HEK293 (cell line): ENCODE results near the gene OBP2A.

Experiments
- CTCF ChIA-PET: fragments of 350-600 bp; formaldehyde crosslinking; extraction: SDS; loops from one replicate; lab custom pipeline; 2021; ENCODE audit warnings: antibody characterized with exemption; lab: Yijun Ruan, JAX
- POLR2A ChIA-PET: fragments of 300-600 bp; formaldehyde crosslinking; extraction: SDS; loops from one replicate; lab custom pipeline; 2020; ENCODE audit warnings: antibody characterized with exemption, inconsistent platforms; lab: Yijun Ruan, JAX
- H3K27ac ChIP-seq: fragments of 200-500 bp; sonication (Bioruptor generic); 2 replicates; pipeline ENCODE4 v1.5.1; 2014; ENCODE audit warnings: low read depth, low read length, control low read depth, inconsistent platforms; ENCODE audit errors: extremely low read depth
- H3K36me3 ChIP-seq, 2 experiments: fragments of 200-500 bp in 1 of 2; sonication (Bioruptor generic) in 1 of 2; 1 replicate in 1 of 2; 2 replicates in 1 of 2; pipeline ENCODE4 v1.5.1; 2014 to 2017; ENCODE audit warnings: inconsistent platforms in 2 of 2, low read length in 2 of 2; ENCODE audit not compliant: control insufficient read depth in 2 of 2, insufficient read depth in 1 of 2
- H3K4me1 ChIP-seq: fragments of 200-500 bp; sonication (Bioruptor generic); 2 replicates; pipeline ENCODE4 v1.5.1; 2014; ENCODE audit warnings: mild to moderate bottlenecking, low read length, inconsistent platforms; ENCODE audit not compliant: control insufficient read depth, insufficient read depth
- H3K4me3 ChIP-seq: 2 replicates; pipeline ENCODE4 v1.5.1; 2011; ENCODE audit warnings: low read depth, mild to moderate bottlenecking, control low read depth, low read length, moderate library complexity
- H3K9me3 ChIP-seq: fragments of 200-500 bp; sonication (Bioruptor generic); 2 replicates; pipeline ENCODE4 v1.5.1; 2014; ENCODE audit warnings: low read depth, low read length, inconsistent platforms; ENCODE audit not compliant: control insufficient read depth, insufficient read depth
- BCL11A ChIP-seq: fragments of 450-650 bp; formaldehyde crosslinking; IDR thresholded peaks from 2 replicates; pipeline ENCODE4 v1.5.1; 2016; ENCODE audit warnings: low read depth, missing biosample characterization, missing genetic modification characterization
- HOXC10 ChIP-seq: sonication (generic); formaldehyde crosslinking; IDR thresholded peaks from 2 replicates; pipeline ENCODE4 v1.8.1; 2023; ENCODE audit warnings: mild to moderate bottlenecking, missing genetic modification reagents
- OSR2 ChIP-seq: fragments of 450-650 bp; formaldehyde crosslinking; IDR thresholded peaks from 2 replicates; pipeline ENCODE4 v1.5.1; 2016; ENCODE audit warnings: missing biosample characterization, missing genetic modification characterization
- PBX3 ChIP-seq: sonication (generic); formaldehyde crosslinking; IDR thresholded peaks from 2 replicates; pipeline ENCODE4 v1.8.1; 2022; ENCODE audit warnings: mild to moderate bottlenecking, moderate library complexity, missing genetic modification reagents
- SALL2 ChIP-seq: fragments of 450-650 bp; formaldehyde crosslinking; IDR thresholded peaks from 2 replicates; pipeline ENCODE4 v1.5.0; 2017; ENCODE audit warnings: missing biosample characterization, mild to moderate bottlenecking, missing genetic modification characterization, borderline replicate concordance
- WT1 ChIP-seq: fragments of 450-650 bp; formaldehyde crosslinking; IDR thresholded peaks from 2 replicates; pipeline ENCODE4 v1.5.1; 2016; ENCODE audit warnings: missing biosample characterization, missing genetic modification characterization
- ZBTB11 ChIP-seq: fragments of 450-650 bp; formaldehyde crosslinking; conservative IDR thresholded peaks from 2 replicates; pipeline ENCODE4 v1.5.1; 2016; ENCODE audit warnings: low read depth, missing biosample characterization, missing genetic modification characterization
- ZBTB17 ChIP-seq: fragments of 450-650 bp; formaldehyde crosslinking; IDR thresholded peaks from 2 replicates; pipeline ENCODE4 v1.5.1; 2016; ENCODE audit warnings: missing biosample characterization, missing genetic modification characterization
- ZNF10 ChIP-seq: fragments of 450-650 bp; formaldehyde crosslinking; IDR thresholded peaks from 2 replicates; pipeline ENCODE4 v1.5.1; 2017; ENCODE audit warnings: missing biosample characterization, missing genetic modification characterization
- ZNF138 ChIP-seq: fragments of 450-650 bp; formaldehyde crosslinking; IDR thresholded peaks from 2 replicates; pipeline ENCODE4 v1.5.1; 2016; ENCODE audit warnings: missing biosample characterization, missing genetic modification characterization, borderline replicate concordance
- ZNF202 ChIP-seq: fragments of 450-650 bp; formaldehyde crosslinking; IDR thresholded peaks from 2 replicates; pipeline ENCODE4 v1.5.1; 2016; ENCODE audit warnings: missing biosample characterization, missing genetic modification characterization, borderline replicate concordance
- ZNF366 ChIP-seq: fragments of 450-650 bp; formaldehyde crosslinking; conservative IDR thresholded peaks from 2 replicates; pipeline ENCODE4 v1.5.1; 2016; ENCODE audit warnings: missing biosample characterization, missing genetic modification characterization
- ZNF473 ChIP-seq: fragments of 450-650 bp; formaldehyde crosslinking; IDR thresholded peaks from 2 replicates; pipeline ENCODE4 v1.5.1; 2017; ENCODE audit warnings: missing biosample characterization, missing genetic modification characterization
- ZNF514 ChIP-seq: fragments of 450-650 bp; formaldehyde crosslinking; IDR thresholded peaks from 2 replicates; pipeline ENCODE4 v1.5.1; 2016; ENCODE audit warnings: missing biosample characterization, missing genetic modification characterization
- ZNF529 ChIP-seq: fragments of 450-650 bp; formaldehyde crosslinking; IDR thresholded peaks from 2 replicates; pipeline ENCODE4 v1.5.1; 2017; ENCODE audit warnings: missing genetic modification characterization, missing biosample characterization; ENCODE audit not compliant: insufficient replicate concordance
- ZNF558 ChIP-seq: fragments of 450-650 bp; formaldehyde crosslinking; IDR thresholded peaks from 2 replicates; pipeline ENCODE4 v1.5.1; 2016; ENCODE audit warnings: missing biosample characterization, missing genetic modification characterization
- ZNF580 ChIP-seq: fragments of 450-650 bp; formaldehyde crosslinking; IDR thresholded peaks from 2 replicates; pipeline ENCODE4 v1.5.1; 2016; ENCODE audit warnings: missing biosample characterization, missing genetic modification characterization
- ZNF600 ChIP-seq: fragments of 450-650 bp; formaldehyde crosslinking; IDR thresholded peaks from 2 replicates; pipeline ENCODE4 v1.5.1; 2016; ENCODE audit warnings: missing biosample characterization, missing genetic modification characterization
- ZNF621 ChIP-seq: fragments of 450-650 bp; formaldehyde crosslinking; IDR thresholded peaks from 2 replicates; pipeline ENCODE4 v1.5.1; 2017; ENCODE audit warnings: missing biosample characterization, missing genetic modification characterization
- ZNF654 ChIP-seq: fragments of 450-650 bp; formaldehyde crosslinking; IDR thresholded peaks from 2 replicates; pipeline ENCODE4 v1.5.1; 2016; ENCODE audit warnings: low read depth, missing biosample characterization, missing genetic modification characterization
- ZNF664 ChIP-seq: fragments of 450-650 bp; formaldehyde crosslinking; IDR thresholded peaks from 2 replicates; pipeline ENCODE4 v1.5.1; 2016; ENCODE audit warnings: missing biosample characterization, missing genetic modification characterization

Gene OBP2A

GRCh38 chr9:135577256-135577655 is 31.3 kb downstream of the OBP2A start:
- POLR2A ChIA-PET = no interaction called here
- CTCF ChIA-PET = no interaction called here
- TF ChIP-seq ZNF654 (tag by site-specific recombination) (no peak), ZNF138 (tag by site-specific recombination) (no peak)
- Histone ChIP-seq H3K4me1 (no peaks in the 10 kb centered on the region), H3K9me3 (no peaks in the 10 kb centered on the region), H3K36me3 (no peaks in the 10 kb centered on the region), H3K27ac (no peak overlapping the region), H3K4me3 (no peak overlapping the region)

- no peaks in the 10 kb centered on the region for H3K36me3 ChIP-seq
- CTCF ChIA-PET = no interaction called here
- TF ChIP-seq ZNF600 (no peak), ZNF366 (tag by site-specific recombination) (peak; percentile 83), ZNF580 (tag by site-specific recombination) (no peak), BCL11A (tag by site-specific recombination) (no peak), ZNF621 (tag by site-specific recombination) (peak; percentile 21; the same call in 1 of the 2 replicates), WT1 (tag by site-specific recombination) (no peak), ZNF664 (tag by site-specific recombination) (no peak), ZBTB11 (tag by site-specific recombination) (no peak), ZNF558 (tag by site-specific recombination) (no peak), ZNF202 (tag by site-specific recombination) (no peak), ZBTB17 (tag by site-specific recombination) (peak; percentile 79), ZNF473 (no peak), SALL2 (tag by site-specific recombination) (no peak), ZNF10 (tag by site-specific recombination) (no peak), ZNF514 (0 out of 2 replicates have a peak, but pooled peaks have one; percentile 37), HOXC10 (no peak), OSR2 (tag by site-specific recombination) (no peak), ZNF529 (no peak)
- TF ChIP-seq, all 188 proteins: peak for 4
- POLR2A ChIA-PET = no interaction called here
- H3K4me1 ChIP-seq = no peaks in the 10 kb centered on the region
- no peak overlapping the region for H3K27ac ChIP-seq
- no peak overlapping the region for H3K4me3 ChIP-seq
- no peaks in the 10 kb centered on the region for H3K9me3 ChIP-seq
Measured at GRCh38 chr9:135579356-135579755, 33.4 kb downstream of the OBP2A start.

- Histone ChIP-seq H3K27ac (no peak overlapping the region), H3K9me3 (no peaks in the 10 kb centered on the region), H3K4me3 (no peak overlapping the region), H3K36me3 (no peaks in the 10 kb centered on the region), H3K4me1 (no peaks in the 10 kb centered on the region)
- ChIA-PET POLR2A (no interaction called here), CTCF (no interaction called here)
- no peak for TF ChIP-seq PBX3 (CRISPR knock-in tag)
Measured at GRCh38 chr9:135579889-135580660, 34.1 kb downstream of the OBP2A start.
